CD4-positive, alpha-beta T cell treated with Interleukin-6 for 4 hours (primary cell): Measurements from ENCODE around the gene SLC26A2.
"Not testable (repeated sequence)": the region's sequence is repeated elsewhere in the genome, so short reads cannot be mapped to it uniquely, and the experiment has no call there.

ENCODE experiments used
- DNase-seq: peaks from one replicate; pipeline ENCODE4 v3.0.0-alpha.2; 2020; ENCODE audit warnings: mixed read lengths

Gene SLC26A2

DNA sequence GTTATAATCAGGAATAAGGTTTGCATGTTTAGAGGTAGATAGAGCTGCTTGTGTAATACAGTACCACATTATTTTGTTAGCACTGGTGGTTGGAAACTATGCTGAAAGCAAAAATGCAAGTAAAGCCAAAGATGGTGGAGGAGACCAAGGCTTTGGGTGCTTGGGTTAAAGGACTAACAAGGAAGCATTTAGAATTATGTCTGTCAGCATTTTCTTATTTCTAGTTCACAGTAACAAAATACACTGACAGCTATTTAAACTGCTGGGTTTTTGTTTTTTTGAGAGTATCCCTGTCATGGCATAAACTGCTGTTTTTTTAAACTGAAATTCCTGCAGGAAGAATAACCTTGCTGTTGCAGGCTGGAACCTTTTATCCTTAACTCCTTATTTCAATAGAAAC lies 46.5 kb downstream of the SLC26A2 start:
- no peak for DNase-seq

GRCh38 chr5:150009671-150010387 lies 49.3 kb downstream of the SLC26A2 start:
- DNase-seq, result no peak

GRCh38 chr5:150013931-150014330 lies 53.4 kb downstream of the SLC26A2 start:
- DNase-seq, result no peak

- no peak for DNase-seq
Observed at GRCh38 chr5:150014456-150014855, 53.9 kb downstream of the SLC26A2 start.

- DNase-seq, result no peak
Observed at GRCh38 chr5:150015415-150015814, 54.9 kb downstream of the SLC26A2 start.

DNA sequence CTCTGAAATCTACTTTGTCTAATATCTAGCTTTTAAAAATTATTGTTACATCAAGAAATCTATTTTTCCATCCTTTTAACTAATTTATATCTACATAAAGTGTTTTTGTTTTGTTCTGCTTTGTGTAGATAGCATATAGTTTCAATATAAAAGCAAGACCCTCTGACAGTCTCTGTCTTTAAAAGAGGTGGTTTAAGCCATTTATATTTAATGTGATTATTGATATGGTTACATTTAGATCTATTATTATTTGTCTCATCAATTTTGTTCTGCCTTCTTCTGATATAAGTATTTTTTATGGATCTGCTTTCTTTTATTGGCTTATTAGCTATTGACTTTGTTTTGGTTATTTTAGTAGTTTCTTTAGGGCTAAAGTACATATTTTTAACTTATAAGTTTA lies 56.0 kb downstream of the SLC26A2 start:
- no peak for DNase-seq

GRCh38 chr5:150017226-150018005 lies 56.9 kb downstream of the SLC26A2 start:
- no peak for DNase-seq

- DNase-seq, result no peak
Observed at GRCh38 chr5:150020249-150020648, 59.7 kb downstream of the SLC26A2 start.

GRCh38 chr5:150021491-150022157 lies 61.1 kb downstream of the SLC26A2 start:
- DNase-seq, result no peak

GRCh38 chr5:150022158-150022531 lies 61.6 kb downstream of the SLC26A2 start:
- DNase-seq, result no peak

- no peak for DNase-seq
Observed at GRCh38 chr5:150022681-150023080, 62.1 kb downstream of the SLC26A2 start.

GRCh38 chr5:150023136-150023535 lies 62.6 kb downstream of the SLC26A2 start:
- no peak for DNase-seq

DNA sequence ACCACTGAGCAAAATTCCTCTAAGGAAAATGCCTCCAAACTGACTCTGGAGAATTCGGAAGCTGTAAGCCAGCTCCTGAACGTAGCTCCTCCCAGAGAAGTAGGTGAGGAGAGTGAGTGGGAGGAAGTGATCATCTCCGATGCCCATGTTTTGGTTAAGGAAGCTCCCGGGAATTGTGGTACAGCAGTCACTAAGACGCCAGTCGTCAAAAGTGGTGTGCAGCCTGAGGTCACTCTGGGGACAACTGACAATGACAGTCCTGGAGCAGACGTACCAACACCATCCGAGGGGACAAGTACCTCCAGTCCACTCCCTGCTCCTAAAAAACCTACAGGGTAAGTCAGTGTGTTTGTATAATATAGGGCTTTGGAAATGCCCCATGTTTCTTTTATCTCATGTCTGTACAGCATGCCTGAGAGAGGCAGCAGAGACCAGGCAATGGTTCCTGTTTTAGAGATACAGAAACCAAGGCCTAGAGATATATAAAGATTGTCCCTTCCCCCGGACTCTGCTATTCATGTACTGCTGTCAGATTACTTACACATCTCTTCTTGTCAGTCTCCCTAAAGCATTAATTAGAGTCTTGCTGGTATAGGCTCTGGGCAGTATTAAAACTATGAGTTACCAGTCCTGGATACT lies 63.9 kb downstream of the SLC26A2 start:
- no peak for DNase-seq

GRCh38 chr5:150026682-150027172 lies 66.2 kb downstream of the SLC26A2 start:
- no peak for DNase-seq

DNA sequence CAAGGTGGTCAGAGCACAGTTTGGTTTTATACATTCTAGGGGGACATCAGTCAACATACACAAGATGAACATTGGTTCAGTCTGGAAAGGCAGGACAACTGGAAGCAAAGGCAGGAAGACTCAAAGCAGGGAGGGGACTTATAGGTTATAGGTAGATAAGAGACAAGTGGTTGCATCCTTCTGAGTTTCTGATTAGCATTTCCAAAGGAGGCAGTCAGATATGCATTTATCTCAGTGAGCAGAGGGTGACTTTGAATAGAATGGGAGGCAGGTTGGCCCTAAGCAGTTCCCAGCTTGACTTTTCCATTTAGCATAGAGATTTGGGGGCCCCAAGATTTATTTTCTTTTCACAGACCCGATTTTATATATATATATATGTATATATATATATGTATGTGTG lies 67.5 kb downstream of the SLC26A2 start:
- not testable (repeated sequence) for DNase-seq

- no peak for DNase-seq
Observed at GRCh38 chr5:150033334-150033733, 72.8 kb downstream of the SLC26A2 start.

- DNase-seq, result no peak
Observed at GRCh38 chr5:150034662-150035061, 74.1 kb downstream of the SLC26A2 start.

DNA sequence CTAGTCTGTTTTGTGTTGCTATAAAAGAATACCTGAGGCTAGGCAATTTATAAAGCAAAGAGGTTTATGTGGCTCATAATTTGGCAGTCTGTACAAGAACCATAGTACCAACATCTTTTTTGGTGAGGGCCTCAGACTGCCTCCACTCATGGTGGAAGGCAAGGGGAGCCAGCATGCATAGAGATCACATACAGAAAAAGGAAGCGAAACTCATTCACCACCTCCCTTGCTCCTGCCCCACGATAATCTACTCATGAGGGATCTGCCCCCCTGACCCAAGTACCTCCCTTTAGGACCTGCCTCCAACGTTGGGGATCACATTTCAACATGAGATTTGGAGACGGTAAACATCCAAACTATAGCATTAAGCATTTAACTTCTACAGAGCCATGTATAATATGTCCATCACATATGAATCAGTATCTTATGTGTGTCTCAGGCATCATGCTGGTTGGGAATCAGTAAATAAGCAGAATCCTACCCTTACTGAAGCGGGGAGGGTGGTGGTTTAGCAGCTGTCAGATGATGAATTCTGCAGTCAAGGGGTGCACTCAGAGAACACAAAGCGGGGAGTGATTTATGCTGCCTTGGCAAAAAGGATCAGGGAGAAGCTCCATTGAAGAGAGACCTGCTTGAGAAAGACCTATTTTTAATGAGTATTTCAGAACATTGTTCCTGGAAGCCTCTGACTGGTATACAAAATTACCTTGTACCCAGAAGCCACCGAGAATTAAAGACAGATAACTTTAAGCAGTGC lies 74.8 kb downstream of the SLC26A2 start:
- no peak for DNase-seq

DNA sequence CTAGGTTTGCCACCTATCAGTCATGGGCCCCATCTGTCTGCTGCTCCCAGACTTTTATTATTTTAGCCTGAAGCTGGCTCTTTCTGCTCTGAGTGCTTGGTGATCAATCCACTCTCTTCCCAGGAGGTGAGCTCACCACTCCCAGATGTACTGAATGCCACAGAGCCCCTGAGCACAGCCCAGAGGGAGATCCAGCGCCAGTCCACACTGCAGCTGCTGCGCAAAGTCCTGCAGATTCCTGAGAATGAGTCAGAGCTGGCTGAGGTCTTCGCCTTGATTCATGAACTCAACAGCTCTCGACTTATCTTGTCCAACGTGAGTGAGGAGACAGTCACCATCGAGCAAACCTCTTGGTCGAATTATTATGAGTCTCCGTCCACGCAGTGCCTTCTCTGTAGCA lies 76.0 kb downstream of the SLC26A2 start:
- no peak for DNase-seq
